ENCODE data around the gene CCNI2. TPM values are rescaled to one million over a fixed set of nuclear protein-coding genes. Genes with fewer than 3 reads are reported as not detected.
A peak's percentile ranks its signal among the peaks of the same experiment; 100 is the strongest.

The CCNI2 gene
- total RNA-seq, 1 donor from 2014 or later: 7.6 TPM

GRCh38 chr5:132752581-132753125 lies 5.4 kb downstream of the CCNI2 start:
- intact Hi-C loops (cut with micrococcal nuclease): loop anchor here (5.0 to 10.0 kb wide), 3 partner anchors 90 to 648 kb away; no protein-coding TSS in a partner anchor
- Mint-ChIP-seq H3K4me1 (ENCODE audit: low read depth) (peaks cover 42% of the 10 kb centered on the region), H3K4me3 (ENCODE audit: low read depth) (no peak overlapping the region), H3K27ac (no peak overlapping the region), H3K36me3 (ENCODE audit: low read depth) (peaks cover 12% of the 10 kb centered on the region), H3K9me3 (no peaks in the 10 kb centered on the region), H3K27me3 (ENCODE audit: low read depth) (peaks cover 7% of the 10 kb centered on the region)
- no peak for DNase-seq (ENCODE audit: low spot score)

- peaks cover 42% of the 10 kb centered on the region for H3K4me1 Mint-ChIP-seq (ENCODE audit: low read depth)
Measured at GRCh38 chr5:132753135-132753987, 6.1 kb downstream of the CCNI2 start.

DNA sequence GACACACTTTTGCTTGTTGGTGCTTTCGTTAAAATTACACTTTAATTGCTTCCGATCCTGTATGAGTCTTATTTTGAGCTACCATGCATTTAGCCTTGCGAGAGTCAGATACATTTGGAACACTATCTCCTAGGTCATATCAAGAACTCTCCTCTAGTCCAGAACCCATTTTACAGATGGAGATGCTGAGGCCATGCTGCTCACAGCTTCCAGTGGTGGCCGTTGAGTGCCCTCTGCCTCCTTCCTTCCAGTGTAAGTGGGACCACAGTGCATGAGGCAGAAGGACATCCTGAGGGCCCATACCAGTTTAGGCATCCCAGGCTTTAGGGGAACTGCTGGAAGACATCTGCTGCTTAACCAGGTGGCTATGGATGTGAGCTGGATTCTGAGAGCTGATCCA lies 6.9 kb downstream of the CCNI2 start:
- peaks cover 12% of the 10 kb centered on the region for H3K36me3 Mint-ChIP-seq (ENCODE audit: low read depth)
- H3K4me3 Mint-ChIP-seq (ENCODE audit: low read depth): no peak overlapping the region
- no peaks in the 10 kb centered on the region for H3K27me3 Mint-ChIP-seq (ENCODE audit: low read depth)
- DNase-seq (ENCODE audit: low spot score): no peak
- H3K9me3 Mint-ChIP-seq: no peaks in the 10 kb centered on the region
- no peak overlapping the region for H3K27ac Mint-ChIP-seq
- peaks cover 40% of the 10 kb centered on the region for H3K4me1 Mint-ChIP-seq (ENCODE audit: low read depth)
- intact Hi-C loops (cut with micrococcal nuclease): loop anchor here (2.0 to 10.0 kb wide), 4 partner anchors 23 to 649 kb away; partner anchors contain the start of gene SEPTIN8

More at GRCh38 chr5:132753135-132753987, 6.1 kb downstream of the CCNI2 start:
- DNase-seq (ENCODE audit: low spot score): no peak
- Mint-ChIP-seq H3K27ac (peak overlapping the region; percentile 5), H3K4me3 (ENCODE audit: low read depth) (no peak overlapping the region), H3K27me3 (ENCODE audit: low read depth) (peaks cover 4% of the 10 kb centered on the region), H3K9me3 (no peaks in the 10 kb centered on the region), H3K36me3 (ENCODE audit: low read depth) (peaks cover 12% of the 10 kb centered on the region)
- intact Hi-C loops (cut with micrococcal nuclease): loop anchor here (5.0 to 10.0 kb wide), 3 partner anchors 91 to 649 kb away; no protein-coding TSS in a partner anchor

GRCh38 chr5:132754947-132755346 lies 7.7 kb downstream of the CCNI2 start:
- DNase-seq (ENCODE audit: low spot score): no peak
- H3K4me1 Mint-ChIP-seq (ENCODE audit: low read depth): peaks cover 39% of the 10 kb centered on the region
- no peak overlapping the region for H3K27ac Mint-ChIP-seq
- no peaks in the 10 kb centered on the region for H3K9me3 Mint-ChIP-seq
- intact Hi-C loops (cut with micrococcal nuclease): loop anchor here (2.0 to 10.0 kb wide), 4 partner anchors 22 to 650 kb away; partner anchors contain the start of gene SEPTIN8
- peaks cover 12% of the 10 kb centered on the region for H3K36me3 Mint-ChIP-seq (ENCODE audit: low read depth)
- no peaks in the 10 kb centered on the region for H3K27me3 Mint-ChIP-seq (ENCODE audit: low read depth)
- no peak overlapping the region for H3K4me3 Mint-ChIP-seq (ENCODE audit: low read depth)

DNA sequence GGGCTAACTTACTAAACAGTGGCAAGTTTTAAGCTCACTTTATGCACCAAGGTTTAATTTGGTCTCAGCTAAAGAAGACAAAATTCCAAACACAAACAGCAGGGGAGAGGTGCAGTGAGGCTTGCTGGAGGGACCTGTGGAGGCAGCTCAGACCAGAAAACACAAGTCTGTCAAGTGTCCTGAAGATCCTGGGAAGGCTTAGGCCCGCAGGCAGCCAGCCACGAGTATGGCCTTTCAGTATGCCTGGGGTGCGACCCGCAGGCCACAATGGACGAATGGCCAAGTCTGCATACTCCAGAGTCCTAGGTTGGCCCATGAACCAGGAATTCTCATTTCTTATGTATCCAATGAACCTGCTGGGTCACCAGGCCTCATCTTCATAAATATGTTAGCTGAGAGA lies 9.3 kb downstream of the CCNI2 start:
- DNase-seq (ENCODE audit: low spot score): no peak
- Mint-ChIP-seq H3K4me1 (ENCODE audit: low read depth) (peaks cover 24% of the 10 kb centered on the region), H3K9me3 (no peaks in the 10 kb centered on the region), H3K27me3 (ENCODE audit: low read depth) (no peaks in the 10 kb centered on the region), H3K27ac (no peak overlapping the region), H3K36me3 (ENCODE audit: low read depth) (peaks cover 19% of the 10 kb centered on the region), H3K4me3 (ENCODE audit: low read depth) (no peak overlapping the region)
- intact Hi-C loops (cut with micrococcal nuclease): loop anchor here (10.0 kb wide), 1 partner anchor 652 kb away; no protein-coding TSS in a partner anchor

- Mint-ChIP-seq H3K27ac (no peak overlapping the region), H3K36me3 (ENCODE audit: low read depth) (peaks cover 15% of the 10 kb centered on the region), H3K4me1 (ENCODE audit: low read depth) (peaks cover 13% of the 10 kb centered on the region), H3K27me3 (ENCODE audit: low read depth) (no peaks in the 10 kb centered on the region), H3K9me3 (no peaks in the 10 kb centered on the region), H3K4me3 (ENCODE audit: low read depth) (no peak overlapping the region)
- intact Hi-C loops (cut with micrococcal nuclease): loop anchor here (10.0 kb wide), 1 partner anchor 654 kb away; no protein-coding TSS in a partner anchor
- no peak for DNase-seq (ENCODE audit: low spot score)
Measured at GRCh38 chr5:132758451-132758850, 11.2 kb downstream of the CCNI2 start.

GRCh38 chr5:132759114-132760048 lies 12.2 kb downstream of the CCNI2 start:
- no peaks in the 10 kb centered on the region for H3K9me3 Mint-ChIP-seq
- no peak for DNase-seq (ENCODE audit: low spot score)
- intact Hi-C loops (cut with micrococcal nuclease): loop anchor here (10.0 kb wide), 1 partner anchor 655 kb away; no protein-coding TSS in a partner anchor
- H3K4me3 Mint-ChIP-seq (ENCODE audit: low read depth): no peak overlapping the region
- H3K4me1 Mint-ChIP-seq (ENCODE audit: low read depth): peaks cover 10% of the 10 kb centered on the region
- H3K27me3 Mint-ChIP-seq (ENCODE audit: low read depth): no peaks in the 10 kb centered on the region
- H3K36me3 Mint-ChIP-seq (ENCODE audit: low read depth): peaks cover 12% of the 10 kb centered on the region
- H3K27ac Mint-ChIP-seq: no peak overlapping the region

DNA sequence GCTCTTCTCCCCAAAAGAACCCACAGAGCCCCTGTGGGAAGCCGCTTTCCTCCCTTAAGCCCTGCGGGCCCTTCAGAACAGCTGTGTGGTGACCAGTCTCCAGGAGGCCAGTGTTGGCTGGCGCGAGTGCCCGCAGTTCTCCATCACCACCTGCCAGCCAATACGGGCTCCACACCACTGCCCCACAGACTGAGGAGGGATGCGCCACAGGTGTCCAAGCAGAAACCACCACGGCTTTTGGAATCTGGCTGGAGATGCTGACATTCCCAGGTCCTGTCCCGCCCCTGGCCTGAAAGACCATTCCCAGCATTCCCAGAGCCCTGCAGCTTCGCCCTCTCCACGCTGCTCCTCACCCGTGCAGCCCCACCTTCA lies 12.8 kb downstream of the CCNI2 start:
- Mint-ChIP-seq H3K27me3 (ENCODE audit: low read depth) (no peaks in the 10 kb centered on the region), H3K27ac (no peak overlapping the region), H3K36me3 (ENCODE audit: low read depth) (peaks cover 12% of the 10 kb centered on the region), H3K4me1 (ENCODE audit: low read depth) (peaks cover 4% of the 10 kb centered on the region), H3K4me3 (ENCODE audit: low read depth) (no peak overlapping the region), H3K9me3 (no peaks in the 10 kb centered on the region)
- intact Hi-C loops (cut with micrococcal nuclease): no loop called here
- no peak for DNase-seq (ENCODE audit: low spot score)

DNA sequence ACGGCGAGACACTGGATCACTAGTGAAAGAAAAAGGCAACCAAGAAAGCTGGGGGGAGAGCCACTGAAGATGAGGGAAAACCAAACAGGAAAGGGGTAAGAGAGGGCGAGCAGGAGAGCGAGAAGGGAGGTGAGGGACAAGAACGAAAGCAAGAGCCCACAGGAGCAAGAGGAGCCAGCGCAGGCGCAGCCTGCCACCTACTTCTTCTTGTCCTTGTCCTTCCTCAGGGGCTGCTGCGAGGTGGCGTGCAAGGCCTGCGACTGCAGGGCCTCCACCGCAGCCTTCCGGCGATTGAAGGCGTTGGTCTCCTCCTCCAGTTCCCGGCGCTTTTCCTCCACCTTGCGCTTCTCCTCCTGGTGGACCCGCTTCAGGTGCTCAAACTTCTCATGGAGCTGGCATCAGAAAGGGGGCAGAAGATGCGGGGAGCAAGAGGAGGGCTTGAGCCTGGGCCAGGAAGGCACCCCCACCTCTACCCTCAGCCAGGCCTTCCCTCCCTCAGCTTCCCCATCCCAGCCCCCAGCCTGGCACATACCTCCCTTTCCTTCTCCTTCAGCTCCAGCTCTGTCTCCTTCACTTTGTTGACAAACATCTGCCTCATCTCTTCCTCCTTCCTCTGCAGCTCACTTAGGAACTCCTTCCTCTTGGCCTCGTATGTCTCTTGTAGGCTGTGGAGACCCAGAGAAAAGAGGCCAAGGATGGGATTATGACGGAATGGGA lies 13.5 kb downstream of the CCNI2 start:
- Mint-ChIP-seq H3K9me3 (no peaks in the 10 kb centered on the region), H3K36me3 (ENCODE audit: low read depth) (peaks cover 12% of the 10 kb centered on the region), H3K4me1 (ENCODE audit: low read depth) (no peaks in the 10 kb centered on the region), H3K27me3 (ENCODE audit: low read depth) (no peaks in the 10 kb centered on the region), H3K27ac (no peak overlapping the region), H3K4me3 (ENCODE audit: low read depth) (no peak overlapping the region)
- intact Hi-C loops (cut with micrococcal nuclease): no loop called here
- DNase-seq (ENCODE audit: low spot score): no peak

GRCh38 chr5:132761321-132762240 lies 14.4 kb downstream of the CCNI2 start:
- intact Hi-C loops (cut with micrococcal nuclease): no loop called here
- H3K9me3 Mint-ChIP-seq: no peaks in the 10 kb centered on the region
- DNase-seq (ENCODE audit: low spot score): no peak
- no peaks in the 10 kb centered on the region for H3K27me3 Mint-ChIP-seq (ENCODE audit: low read depth)
- H3K36me3 Mint-ChIP-seq (ENCODE audit: low read depth): peaks cover 12% of the 10 kb centered on the region
- H3K4me1 Mint-ChIP-seq (ENCODE audit: low read depth): no peaks in the 10 kb centered on the region
- no peak overlapping the region for H3K4me3 Mint-ChIP-seq (ENCODE audit: low read depth)
- no peak overlapping the region for H3K27ac Mint-ChIP-seq

- Mint-ChIP-seq H3K27me3 (ENCODE audit: low read depth) (no peaks in the 10 kb centered on the region), H3K27ac (no peak overlapping the region), H3K36me3 (ENCODE audit: low read depth) (peaks cover 12% of the 10 kb centered on the region), H3K4me3 (ENCODE audit: low read depth) (no peak overlapping the region), H3K4me1 (ENCODE audit: low read depth) (no peaks in the 10 kb centered on the region), H3K9me3 (no peaks in the 10 kb centered on the region)
- DNase-seq (ENCODE audit: low spot score): no peak
- intact Hi-C loops (cut with micrococcal nuclease): no loop called here
Measured at GRCh38 chr5:132762246-132763000, 15.2 kb downstream of the CCNI2 start.
